Kidney epithelial cell (primary cell): ENCODE measurements around the gene SALL4. TPM values are rescaled to one million over a fixed set of nuclear protein-coding genes. Genes with fewer than 3 reads are reported as not detected.

ENCODE experiments used
- DNase-seq: peaks from one replicate; pipeline ENCODE4 v3.0.0-alpha.2; 2010; ENCODE audit warnings: low read depth
- H3K27me3 ChIP-seq: 2 replicates; pipeline ENCODE4 v1.6.0; 2011; ENCODE audit warnings: low read length; ENCODE audit not compliant: control insufficient read depth, insufficient read depth
- H3K36me3 ChIP-seq: 2 replicates; pipeline ENCODE4 v1.5.1; 2011; ENCODE audit warnings: low read length; ENCODE audit not compliant: control insufficient read depth, insufficient read depth
- H3K4me3 ChIP-seq: 2 replicates; pipeline ENCODE4 v1.5.1; 2011; ENCODE audit warnings: low read depth, mild to moderate bottlenecking, control low read depth, low read length
- CTCF ChIP-seq: IDR thresholded peaks from 2 replicates; pipeline ENCODE4 v1.5.1; 2011; ENCODE audit warnings: mild to moderate bottlenecking, moderate library complexity, low read length, control low read depth, inconsistent platforms; ENCODE audit not compliant: insufficient read depth, poor library complexity, severe bottlenecking
- total RNA-seq: library from RNA; depleted of rRNA; stranded (reverse); fragments of >200 nt; gene quantifications from 2 replicates; pipeline ENCODE4 v1.2.3, GENCODE V29; 2015

The SALL4 gene
- total RNA-seq, 1 donor from 2014 or later = 5.3 TPM

DNA sequence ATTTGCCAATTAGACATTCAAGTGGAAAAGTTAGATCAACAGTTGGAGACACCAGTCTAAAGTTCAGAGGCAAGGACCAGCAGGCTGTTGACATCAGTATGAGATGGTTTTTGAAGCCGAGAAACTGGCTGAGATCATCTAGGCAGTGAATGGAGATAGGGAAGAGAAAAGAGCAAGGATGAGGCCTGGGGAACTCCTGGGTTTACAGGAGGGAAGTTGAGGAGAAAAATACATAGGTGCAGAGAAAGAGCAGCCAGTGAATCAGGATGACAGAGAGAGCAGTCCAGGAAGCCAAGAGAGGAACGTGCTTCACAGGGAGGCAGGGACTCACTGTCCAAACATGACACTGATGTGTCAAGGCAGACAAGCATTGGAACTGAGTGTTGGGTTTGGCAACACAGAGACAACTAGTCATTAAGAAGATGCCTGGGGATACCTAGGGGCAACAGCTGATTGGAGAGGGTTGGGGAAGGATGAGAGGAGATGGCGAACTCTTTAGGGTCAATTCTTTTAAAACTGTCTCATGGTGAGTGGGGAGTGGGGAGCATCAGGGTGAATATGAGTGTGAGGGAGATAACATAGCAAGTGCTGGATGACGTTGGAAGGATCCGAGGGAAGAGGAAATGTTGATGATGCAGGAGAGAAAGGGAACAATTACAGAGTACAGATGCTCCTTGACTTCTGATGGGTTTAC, 13.2 kb upstream of the SALL4 start:
- H3K36me3 ChIP-seq = no peaks in the 10 kb centered on the region
- no peak overlapping the region for H3K4me3 ChIP-seq
- no peaks in the 10 kb centered on the region for H3K27me3 ChIP-seq
- TF ChIP-seq CTCF = no peak
- DNase-seq = no peak

DNA sequence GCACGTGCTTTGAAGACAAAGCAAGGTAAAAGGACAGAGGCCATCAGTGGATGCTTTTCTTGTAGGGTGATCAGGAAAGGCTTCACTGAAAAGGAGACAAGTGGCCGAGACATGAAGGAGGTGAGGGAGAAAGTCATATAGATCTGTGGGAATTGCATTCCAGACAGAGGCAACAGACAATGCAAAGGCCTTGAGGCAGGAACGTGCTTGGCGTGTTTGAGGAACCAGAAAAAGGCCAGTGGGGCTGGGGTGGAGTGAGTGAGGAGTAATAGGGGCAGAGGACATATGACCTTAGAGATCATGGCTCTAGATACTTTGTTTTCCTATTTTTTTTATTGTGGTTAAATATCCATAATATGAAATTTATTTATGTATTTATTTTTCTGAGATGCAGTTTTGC, 10.5 kb upstream of the SALL4 start:
- Histone ChIP-seq H3K36me3 (no peaks in the 10 kb centered on the region), H3K4me3 (no peak overlapping the region), H3K27me3 (no peaks in the 10 kb centered on the region)
- DNase-seq = no peak
- no peak for TF ChIP-seq CTCF

GRCh38 chr20:51811514-51812128, 9.3 kb upstream of the SALL4 start:
- H3K36me3 ChIP-seq = no peaks in the 10 kb centered on the region
- no peak for DNase-seq
- no peak for TF ChIP-seq CTCF
- H3K4me3 ChIP-seq = no peak overlapping the region
- no peaks in the 10 kb centered on the region for H3K27me3 ChIP-seq

DNA sequence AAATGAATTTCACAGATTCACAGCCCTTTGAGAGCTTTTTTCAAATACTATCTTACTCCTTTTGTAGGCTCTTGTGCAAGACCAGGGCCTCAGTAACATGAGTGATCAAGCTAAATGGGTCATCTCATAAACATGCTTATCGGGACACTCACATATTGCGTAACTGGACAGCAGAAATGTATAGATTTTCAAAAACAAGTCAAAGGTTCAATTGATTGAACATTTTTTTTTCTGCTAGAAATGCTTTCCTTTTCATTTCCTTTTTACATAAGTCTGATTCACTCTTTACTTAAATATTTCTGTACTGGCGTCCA, 8.7 kb upstream of the SALL4 start:
- no peak for TF ChIP-seq CTCF
- Histone ChIP-seq H3K27me3 (no peaks in the 10 kb centered on the region), H3K4me3 (no peak overlapping the region), H3K36me3 (no peaks in the 10 kb centered on the region)
- DNase-seq = no peak

- no peaks in the 10 kb centered on the region for H3K27me3 ChIP-seq
- H3K36me3 ChIP-seq = no peaks in the 10 kb centered on the region
- no peak for TF ChIP-seq CTCF
- DNase-seq = no peak
- H3K4me3 ChIP-seq = no peak overlapping the region
Measured at GRCh38 chr20:51810155-51811041, 8.1 kb upstream of the SALL4 start.
